NAMALWA (cell line): ENCODE results near the gene ETS1.

Source experiments
- DNase-seq: peaks from one replicate; pipeline ENCODE4 v3.0.0-alpha.2; 2015; ENCODE audit warnings: low spot score

The ETS1 gene

DNA sequence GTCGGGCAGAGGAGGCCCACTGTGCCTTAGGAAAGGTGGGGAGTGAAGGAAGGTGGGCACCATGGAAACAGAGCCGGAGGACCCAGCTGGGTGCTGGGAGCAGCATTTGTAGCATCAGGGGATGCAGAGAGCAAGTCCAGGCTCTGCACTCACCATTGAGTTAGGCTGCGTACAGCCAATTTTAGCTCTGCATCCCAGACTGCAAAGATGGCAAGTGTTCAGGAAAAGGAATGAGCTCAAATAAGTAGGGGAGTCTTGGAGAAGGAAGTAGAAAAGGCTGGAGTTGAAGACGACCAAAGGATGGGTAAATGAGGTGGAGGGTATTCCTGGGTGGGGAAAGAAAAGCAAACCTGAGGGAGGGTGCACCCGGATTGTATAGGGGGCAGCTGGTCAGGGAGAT, 31.6 kb upstream of the ETS1 start:
- no peak for DNase-seq

DNA sequence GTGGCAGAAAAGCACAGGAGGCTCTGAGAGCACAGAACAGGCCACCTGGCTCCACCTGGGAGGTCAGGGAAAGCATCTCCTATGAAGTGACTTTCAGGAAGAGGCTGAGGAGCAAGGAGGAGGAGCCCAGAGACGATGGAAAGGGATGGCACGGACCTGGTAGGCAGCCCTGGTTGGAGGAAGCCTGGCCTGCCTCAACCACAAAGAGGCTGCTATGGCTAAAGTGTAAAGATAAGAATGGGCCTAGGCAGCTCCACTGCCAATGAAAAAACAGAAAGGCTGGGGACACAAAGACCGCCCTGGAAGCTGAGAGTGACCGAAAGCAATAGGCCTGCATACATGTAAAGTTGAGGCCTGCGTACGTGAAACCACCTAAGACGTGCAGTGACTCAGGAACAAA, 31.2 kb upstream of the ETS1 start:
- DNase-seq: no peak

DNA sequence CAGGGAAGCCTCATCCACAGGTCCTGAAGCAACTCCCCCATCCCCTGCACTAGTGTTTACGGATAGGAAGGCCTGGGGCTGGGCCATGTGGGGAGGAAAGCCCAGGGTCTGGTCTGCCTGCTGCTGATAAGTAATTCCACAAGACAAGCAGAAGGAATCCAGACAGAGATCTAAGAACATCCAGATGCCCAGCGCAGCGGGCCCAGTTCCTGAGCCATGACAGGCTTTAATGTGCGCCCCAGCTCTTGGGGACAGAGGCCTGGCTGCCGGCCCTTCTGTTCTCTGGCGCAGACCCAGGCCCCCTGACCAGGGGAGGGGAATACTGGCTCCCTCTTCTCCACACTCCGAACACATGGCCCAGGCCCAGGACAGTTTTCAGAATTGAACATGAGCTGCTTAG, 28.8 kb upstream of the ETS1 start:
- no peak for DNase-seq

DNA sequence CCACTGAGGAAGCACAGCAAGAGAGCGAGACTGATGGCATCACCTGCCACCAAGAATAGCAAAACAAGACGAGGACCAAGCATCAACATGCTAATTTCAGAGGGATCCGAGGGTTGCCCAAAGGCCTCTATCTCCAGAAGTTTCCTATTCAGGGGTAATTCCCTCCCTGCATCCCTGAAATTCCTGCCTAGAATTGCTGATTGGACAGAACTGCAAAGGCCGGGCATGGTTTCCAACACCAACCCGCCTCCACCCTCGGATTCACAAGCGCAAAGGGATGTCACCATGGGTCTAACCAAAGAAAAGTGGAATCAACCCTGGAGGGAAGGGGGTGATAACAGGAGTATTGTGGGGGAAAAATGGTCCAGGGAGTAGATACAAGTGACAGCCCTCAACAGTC, 28.3 kb upstream of the ETS1 start:
- no peak for DNase-seq

DNA sequence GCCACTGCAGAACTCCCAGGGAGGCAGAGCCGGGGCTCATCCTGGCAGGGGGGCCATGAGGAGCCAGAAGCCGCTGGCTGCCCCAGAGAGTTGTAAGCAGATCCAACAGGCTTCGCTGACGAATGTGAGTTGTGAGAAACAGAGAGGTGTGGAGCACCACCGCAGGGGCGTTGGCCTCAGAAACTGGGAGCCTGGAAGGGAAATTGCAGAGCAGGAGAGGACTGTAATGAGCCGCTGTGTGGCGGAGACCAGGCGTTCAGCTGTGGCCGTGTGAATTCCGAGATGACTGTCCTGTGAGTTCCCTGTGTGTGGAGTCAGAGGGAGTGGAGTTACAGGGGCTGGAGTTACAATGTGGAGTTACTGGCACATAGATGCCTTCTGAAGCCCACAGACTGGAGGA, 27.7 kb upstream of the ETS1 start:
- DNase-seq: no peak

DNA sequence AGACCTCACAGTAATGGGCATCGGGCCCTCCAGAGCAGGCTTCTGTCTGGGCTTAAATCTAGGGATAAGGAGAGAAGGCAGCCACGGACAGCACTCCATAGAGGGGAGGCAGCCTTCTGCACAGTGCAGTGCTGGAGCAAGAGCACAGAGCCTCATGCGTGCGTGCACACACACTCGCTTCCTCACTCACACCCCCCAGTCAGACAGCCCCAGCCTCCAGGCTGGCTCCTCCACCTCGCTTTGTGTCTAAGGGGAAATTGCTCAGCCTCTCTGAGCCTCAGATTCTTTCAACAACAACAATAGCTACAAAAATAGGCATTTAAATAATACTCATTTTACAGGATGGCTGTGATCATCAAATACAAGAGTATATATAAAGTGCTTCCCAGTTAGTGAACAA, 26.7 kb upstream of the ETS1 start:
- no peak for DNase-seq

DNA sequence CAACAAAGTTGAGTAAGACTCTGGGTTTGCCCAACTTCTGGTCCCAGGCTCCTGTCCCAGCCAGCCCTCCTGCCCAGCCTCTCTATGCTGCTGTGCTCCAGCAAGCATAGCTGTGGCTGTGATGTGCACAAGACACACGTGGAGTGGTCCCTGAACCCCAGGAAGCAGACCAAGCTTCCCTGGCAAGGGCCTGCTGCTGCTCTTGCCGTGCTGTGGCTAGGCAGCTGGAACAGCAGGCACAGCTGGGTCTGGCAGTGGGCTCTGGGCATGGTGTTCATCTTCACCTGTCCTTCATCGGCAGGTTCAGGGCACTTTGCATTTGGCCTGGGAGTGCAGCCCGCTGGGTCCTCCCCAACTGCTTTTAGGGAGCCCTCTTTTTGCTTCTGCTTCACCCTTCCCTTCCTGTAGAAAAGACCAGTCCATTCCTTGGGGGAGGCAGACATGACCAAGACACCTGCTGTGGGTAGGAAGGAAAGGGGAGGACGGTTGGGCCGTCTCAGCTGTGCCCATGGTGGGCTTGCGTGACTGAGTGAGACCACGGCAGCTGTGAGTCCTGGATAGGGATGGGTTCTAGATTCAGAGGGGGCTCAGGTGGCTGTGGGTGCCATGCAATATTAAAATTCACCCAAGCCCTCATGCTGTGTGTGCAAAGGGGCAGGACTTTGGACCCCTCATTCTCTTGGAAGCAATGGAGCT, 26.1 kb upstream of the ETS1 start:
- DNase-seq: peak; percentile 34

DNA sequence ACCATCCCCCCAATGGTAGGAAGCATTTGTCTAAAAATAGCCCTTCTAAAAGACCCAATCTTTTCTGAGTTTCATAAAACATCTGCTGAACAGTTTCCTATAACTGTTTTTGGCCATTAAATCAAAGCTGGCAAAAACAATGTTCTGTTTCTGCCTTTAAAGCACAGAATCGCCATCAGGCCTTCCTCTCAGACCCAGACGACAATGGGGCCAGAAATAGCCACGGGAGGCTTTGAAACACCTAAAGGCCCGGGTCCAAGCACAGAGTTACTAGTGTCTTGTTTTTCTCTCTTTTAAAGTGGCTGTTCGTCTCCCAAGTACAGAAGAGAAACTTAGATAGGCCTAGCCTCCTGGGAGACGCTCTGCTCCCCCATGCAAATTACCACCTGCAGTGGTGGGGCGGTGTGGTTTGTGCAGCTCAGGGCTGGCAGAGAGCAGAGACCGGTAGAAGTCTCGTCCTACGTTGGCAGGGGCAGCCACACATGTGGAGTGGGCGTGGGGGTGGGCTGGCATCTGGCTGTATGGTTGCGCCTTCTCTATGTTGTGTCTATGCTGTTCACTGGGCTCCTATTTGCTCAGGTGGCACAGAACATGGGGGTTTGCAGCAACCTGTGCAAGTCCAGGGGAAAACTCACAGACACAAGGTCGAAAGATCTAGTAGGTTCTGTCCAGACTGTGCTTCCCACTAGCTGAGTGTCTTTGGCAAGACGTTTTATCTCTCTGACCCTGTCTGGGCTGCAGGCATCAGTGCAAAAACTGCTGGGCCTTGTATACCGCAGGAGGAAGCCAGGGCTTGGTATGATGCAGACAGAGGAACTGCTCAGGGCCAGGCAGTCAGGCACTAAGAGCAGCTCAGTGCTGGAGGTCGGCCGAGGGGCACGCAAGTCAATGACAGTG, 23.6 kb upstream of the ETS1 start:
- DNase-seq: peak; percentile 98

DNA sequence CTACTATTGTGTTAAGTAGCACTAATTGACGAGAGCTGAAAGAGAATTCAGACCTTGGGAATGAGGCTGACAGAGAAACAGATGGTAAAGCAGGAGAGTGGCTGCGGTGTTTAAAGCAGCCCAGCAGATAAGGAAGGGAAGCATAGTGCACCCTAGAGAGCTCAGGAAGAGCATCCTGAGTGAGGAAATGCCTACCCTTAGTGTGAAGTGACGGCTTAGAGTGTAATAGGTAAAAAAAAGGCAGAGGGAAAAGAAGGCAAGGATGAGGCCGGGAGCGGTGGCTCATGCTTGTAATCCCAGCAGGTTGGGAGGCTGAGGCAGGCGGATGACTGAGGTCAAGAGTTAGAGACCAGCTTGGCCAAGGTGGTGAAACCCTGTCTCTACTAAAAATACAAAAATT, 22.4 kb upstream of the ETS1 start:
- no peak for DNase-seq

DNA sequence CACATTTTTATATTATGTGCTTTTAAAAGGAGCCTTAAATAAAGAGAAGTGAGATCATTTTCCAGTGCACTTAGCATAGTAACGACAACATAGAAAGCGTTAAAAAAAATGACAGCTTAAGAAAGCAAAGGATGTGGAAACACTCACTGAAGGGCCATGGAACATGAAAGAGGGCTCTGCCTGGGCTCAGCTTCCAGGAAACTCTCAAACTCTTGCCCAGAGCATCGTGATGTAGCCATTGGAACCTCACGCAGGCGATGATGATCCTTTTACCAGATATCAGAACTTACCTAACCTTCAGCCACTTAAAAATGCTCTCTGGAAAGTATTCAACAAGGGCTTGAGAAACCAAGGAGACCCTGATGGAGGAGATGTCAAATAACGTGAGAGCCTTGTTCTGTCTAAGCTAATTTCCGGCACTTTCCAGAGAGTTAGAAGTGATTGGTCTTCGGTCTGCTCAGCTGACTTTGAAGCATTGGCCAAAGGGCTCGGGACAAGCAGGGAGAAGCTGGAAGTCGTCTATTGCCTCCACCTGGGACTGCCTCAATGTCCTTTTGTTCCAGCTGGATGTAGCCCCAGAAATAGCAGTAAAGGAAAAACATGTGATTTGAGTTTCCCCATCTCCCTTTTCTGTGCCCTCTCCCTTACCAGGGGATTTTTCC, 21.5 kb upstream of the ETS1 start:
- no peak for DNase-seq

DNA sequence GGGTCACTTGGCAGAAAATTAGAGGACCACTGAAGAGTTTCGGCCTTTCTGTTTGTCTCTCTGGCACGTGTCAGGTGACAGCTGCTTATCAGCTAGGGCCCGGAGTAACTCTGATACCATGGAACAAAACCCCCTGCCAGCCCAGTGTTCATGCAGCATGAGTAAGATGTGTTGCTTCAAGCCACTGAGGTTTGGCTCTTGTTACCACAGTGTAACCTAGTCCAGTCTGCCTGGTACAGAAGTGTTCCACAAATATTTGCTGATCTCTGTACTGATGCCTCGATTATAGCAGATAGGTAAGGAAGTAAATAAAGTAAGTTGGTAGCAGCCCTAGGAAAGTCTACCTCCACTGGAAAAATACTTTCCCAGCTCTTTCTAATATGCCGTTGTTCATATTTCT, 20.5 kb upstream of the ETS1 start:
- peak; percentile 46 for DNase-seq

DNA sequence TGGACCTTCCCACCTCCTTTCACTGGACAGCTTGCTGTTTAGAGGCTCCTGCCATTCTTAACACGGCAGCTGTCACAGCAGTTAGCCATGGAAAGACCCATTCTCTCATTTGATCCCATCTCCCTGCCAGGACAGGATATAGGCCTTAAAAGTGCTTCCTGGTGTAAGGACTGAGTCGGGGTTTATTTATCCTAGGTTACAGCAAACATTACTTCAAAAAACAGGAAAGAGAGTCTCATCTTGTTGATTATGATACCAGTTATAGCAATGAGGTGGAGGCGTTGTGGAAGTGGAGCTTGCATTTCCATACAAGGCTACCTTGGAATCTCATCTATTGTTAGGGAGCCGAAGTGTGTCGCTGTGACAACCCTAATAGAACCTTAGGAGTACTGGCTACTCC, 17.4 kb upstream of the ETS1 start:
- no peak for DNase-seq

DNA sequence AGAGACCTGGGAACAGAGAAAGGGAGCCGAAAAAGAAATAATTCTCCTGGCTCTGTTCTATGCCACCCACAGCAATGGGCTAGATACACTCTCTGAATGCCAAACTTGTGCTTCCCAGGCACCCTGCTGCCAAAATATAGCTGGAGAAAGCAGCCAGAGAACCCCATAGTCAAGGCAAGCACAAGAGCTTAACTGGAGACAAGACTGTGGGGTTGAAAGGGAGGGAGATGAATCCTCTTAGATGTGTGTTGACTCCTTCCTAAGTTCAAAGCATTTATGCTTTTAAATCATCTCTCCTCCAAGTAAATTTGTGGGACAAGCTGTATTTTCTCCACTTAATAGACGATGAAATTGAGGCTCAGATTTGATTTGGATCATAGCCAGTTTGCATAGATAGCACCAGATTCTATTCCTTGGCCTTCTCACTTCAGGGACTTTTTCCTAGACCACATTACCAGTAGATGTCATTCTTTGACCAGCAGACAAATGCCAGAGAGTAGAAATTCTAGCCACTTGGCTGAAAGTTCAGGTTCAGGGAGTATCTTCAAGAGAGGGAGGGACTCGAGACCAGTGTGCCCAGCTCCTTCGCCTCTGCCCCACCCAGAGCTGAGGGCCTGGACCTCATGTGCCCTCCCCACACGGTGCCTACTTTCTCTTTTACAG, 16.5 kb upstream of the ETS1 start:
- DNase-seq: peak; percentile 70

DNA sequence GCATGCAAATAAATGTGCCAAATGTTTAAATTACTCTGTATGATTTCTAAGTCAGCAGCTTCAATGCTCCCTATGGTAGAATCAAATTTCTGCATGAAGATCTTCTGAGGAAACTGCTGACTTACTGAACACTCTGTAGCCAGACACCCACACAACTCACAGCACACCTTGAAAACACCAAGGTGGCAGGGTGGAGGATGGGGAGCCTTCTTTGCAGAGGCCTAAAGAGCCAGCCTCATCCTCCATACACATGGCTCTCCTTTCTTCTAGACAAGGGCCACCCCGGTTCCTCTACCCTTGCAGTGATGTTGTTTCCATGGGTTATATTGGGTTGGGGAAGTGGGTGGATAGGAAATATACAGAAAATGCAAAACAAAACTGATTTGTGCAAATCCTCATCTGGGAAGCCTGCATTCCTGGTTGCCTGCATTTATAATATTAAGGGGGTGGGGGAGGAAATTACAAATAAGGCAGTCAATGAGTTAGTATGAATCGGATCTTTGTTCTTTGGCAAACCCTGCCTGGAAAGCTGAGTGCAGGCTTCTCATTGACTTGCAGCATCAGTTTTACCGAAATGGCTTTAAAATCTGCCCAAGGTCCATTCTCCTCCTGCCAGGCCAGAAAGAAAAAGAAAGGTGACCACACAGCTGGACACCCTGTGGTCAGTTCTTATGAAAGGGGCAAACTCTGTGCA, 15.8 kb upstream of the ETS1 start:
- no peak for DNase-seq

DNA sequence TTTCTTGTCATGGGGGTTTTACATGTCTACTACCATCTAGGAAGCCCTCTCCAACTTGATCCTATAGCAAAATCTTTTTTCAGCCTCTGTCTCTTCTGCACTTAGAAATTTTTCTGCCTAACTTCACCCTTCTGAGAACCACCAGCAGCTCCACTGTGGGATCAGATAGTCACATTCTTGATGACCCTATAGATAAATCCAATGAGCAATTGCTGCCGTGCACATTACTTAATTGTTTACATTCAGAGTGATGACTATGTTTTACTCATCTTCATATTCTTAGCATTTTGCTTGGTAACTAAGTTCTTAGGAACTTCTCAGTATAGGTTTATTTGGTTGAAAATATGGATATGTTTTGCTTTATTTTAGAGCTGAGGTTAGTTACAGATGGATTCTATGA, 12.4 kb upstream of the ETS1 start:
- no peak for DNase-seq

DNA sequence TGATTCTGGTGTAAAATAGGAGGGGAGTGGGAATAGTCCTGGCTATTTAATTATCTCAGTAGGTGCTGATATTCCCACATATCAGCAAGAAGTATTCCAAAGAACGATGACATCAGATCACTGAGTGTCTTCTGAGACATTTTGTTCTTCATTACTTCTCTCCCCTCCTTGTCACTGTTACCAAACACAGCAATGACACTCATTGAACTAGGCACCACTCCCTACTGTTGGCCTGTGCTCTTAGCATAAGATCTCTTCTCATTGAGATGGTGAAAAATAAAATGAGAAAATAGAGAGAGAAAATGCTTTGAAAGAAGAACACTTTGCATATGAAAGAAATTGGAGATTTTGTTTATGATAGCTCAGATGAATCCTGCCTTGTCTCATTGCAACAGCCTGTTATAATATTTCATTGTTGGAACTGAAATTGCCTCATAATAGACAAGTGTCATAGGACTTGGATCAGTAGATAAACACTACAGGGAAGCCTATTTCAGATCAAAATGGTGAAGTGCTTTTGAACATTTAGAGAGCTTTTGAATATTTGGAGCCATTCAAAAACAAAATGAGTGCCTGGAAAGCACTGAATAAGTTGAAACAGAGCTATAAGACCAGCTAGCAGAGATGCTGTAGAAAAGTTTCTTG, 11.3 kb upstream of the ETS1 start:
- no peak for DNase-seq

DNA sequence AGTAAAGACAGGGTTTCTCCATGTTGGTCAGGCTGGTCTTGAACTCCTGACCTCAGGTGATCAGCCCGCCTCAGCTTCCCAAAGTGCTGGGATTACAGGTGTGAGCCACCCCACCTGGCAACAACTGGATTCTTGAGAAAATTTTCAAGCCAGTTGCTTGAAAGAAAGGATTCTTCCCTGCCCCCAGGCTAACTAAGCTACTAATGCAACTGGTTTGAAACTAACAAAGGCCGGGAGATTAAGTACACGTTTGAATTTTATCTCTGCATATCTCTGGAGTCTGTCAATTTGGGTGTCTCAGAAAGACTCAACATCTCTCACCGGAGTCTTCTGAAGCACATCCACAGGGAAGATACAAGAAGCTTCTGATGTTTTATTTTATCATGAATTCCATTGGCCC, 10.7 kb upstream of the ETS1 start:
- DNase-seq: no peak

DNA sequence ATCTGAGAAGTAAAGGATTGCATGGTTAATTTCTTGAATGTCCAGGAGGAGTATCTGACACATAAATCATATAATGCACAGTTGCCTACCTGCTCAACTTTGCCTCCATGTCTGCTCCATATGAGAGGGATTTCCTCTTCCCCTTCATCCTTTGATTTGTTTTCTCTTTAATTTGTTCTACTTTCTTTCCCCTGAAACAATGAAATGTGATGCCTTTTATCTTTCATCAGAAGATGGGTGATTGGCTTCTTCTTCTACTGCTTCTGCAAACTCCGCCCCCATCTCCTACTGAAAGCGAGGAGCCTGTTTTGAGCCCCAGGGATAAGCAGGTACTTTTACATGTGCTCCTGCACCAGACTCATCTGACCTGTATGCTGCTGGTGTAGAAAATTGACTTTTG, 9.9 kb upstream of the ETS1 start:
- no peak for DNase-seq

DNA sequence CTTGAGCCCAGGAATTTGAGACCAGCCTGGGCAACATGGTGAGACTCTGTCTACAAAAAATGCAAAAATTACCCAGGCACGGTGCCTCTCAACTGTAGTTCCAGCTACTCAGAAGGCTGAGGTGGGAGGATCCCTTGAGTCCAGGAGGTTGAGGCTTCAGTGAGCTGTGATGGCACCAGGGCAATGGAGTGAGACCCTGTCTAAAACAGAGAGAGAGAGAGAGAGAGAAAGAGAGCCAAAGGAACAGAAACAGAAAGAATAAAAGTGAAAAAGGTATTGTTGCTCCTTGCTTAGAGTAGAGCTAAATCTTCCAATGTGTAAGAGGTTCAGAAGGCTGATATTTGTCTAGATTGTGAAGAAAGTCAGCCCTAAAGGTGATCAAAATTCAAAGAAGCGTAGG, 8.9 kb upstream of the ETS1 start:
- DNase-seq: no peak

DNA sequence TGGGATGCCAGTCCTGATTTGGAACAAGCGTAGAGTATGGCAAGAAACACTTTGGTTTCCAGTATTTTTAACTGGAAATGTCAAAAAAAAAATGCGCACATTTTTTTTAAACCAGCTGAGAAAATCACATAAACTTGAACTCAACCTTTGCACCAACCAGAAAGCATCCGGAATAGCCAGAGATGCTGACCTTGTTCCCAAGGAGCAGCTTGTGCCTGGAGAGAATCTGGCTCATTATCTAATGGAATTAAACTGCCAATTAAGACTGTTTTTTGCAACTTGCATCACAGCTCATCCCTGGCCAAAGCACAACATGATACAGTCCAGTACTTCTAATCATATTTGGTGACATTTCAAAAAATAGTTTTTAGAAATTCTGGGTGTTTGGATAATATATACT, 8.4 kb upstream of the ETS1 start:
- no peak for DNase-seq

DNA sequence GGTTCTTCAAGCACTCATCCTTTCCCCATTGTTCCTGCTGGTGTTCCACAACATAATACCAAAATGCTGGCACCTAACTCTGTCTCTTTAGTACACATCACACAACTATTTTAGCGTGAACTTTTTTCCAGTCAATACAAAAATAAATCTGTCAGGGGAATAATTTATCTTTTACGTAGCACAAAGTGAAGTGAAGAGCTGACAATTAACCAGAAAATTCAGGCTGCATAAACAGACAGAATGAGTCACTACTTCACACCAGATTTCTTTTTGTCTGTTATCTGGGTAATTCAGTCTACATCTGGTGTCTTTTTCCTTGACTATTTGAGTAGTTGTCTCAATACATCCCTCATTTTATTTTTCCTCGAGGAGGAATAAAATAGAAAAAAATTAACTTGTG, 7.9 kb upstream of the ETS1 start:
- no peak for DNase-seq

DNA sequence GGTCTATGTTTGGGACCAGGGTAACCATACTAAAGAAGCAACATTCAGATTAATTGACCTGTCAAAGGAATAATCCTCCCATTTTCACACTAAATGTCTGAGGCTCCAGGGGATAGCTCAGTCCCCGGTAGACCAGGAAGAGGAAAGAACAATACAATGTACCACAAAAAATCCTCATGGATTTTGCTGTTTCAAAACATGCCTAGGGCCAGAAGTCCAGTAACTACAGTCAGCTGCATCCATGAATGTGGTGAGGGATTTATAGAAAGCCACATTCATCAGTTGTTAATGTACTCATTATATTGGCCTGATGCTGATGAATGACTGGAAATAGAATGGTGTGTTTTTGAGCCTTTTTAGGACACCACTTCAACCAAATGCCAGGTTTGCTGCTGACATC, 6.9 kb upstream of the ETS1 start:
- no peak for DNase-seq
